B cell (primary cell): ENCODE measurements around the gene WDR33. TPM values are rescaled to one million over a fixed set of nuclear protein-coding genes. Genes with fewer than 3 reads are reported as not detected.

ENCODE experiments used
- ATAC-seq: fragments of 200-7000 bp; cut with Tn5 transposase; one replicate; pipeline ENCODE4 v1.10.0; 2021; ENCODE audit warnings: low read depth, mild to moderate bottlenecking, moderate number of reproducible peaks, moderate library complexity
- CTCF ChIA-PET: fragments of 350-600 bp; sonication (Branson Sonifier 250); formaldehyde crosslinking; loops from one replicate; lab custom pipeline; 2021; ENCODE audit warnings: antibody characterized with exemption, inconsistent platforms; lab: Charles Lee
- POLR2A ChIA-PET: fragments of 350-600 bp; sonication (Branson Sonifier 250); formaldehyde crosslinking; loops from one replicate; lab custom pipeline; 2021; ENCODE audit warnings: antibody characterized with exemption; lab: Charles Lee
- DNase-seq: peaks from one replicate; pipeline ENCODE4 v3.0.0; 2013
- H2AFZ ChIP-seq: 2 replicates; pipeline ENCODE4 v1.6.1; 2012; ENCODE audit warnings: mild to moderate bottlenecking, low read depth, low read length; ENCODE audit not compliant: insufficient read depth, poor library complexity, severe bottlenecking
- H3K27ac ChIP-seq, 2 donors: 1 replicate in 1 of 2; 2 replicates in 1 of 2; pipeline ENCODE4 v1.5.1; 2012 to 2013; ENCODE audit warnings: low read length in 2 of 2, mild to moderate bottlenecking in 2 of 2, moderate library complexity in 1 of 2
- H3K27me3 ChIP-seq, 4 experiments: fragments of 200-600 bp in 1 of 4; sonication (generic) in 1 of 4; replicated peaks in 1 of 4; 1 replicate in 2 of 4; 2 replicates in 2 of 4; pipeline versions ENCODE4 v1.6.1 to v1.7.0; 2013 to 2016; ENCODE audit warnings: low read length in 3 of 4, mild to moderate bottlenecking in 2 of 4, mixed read lengths in 1 of 4, moderate library complexity in 1 of 4; ENCODE audit not compliant: insufficient read depth in 4 of 4, control insufficient read depth in 3 of 4; ENCODE audit errors: control extremely low read depth in 1 of 4
- H3K36me3 ChIP-seq, 2 experiments: replicated peaks in 1 of 2; 1 replicate in 1 of 2; 2 replicates in 1 of 2; pipeline versions ENCODE4 v1.6.1 to v1.7.1; 2013; ENCODE audit warnings: low read length in 1 of 2; ENCODE audit not compliant: insufficient read depth in 2 of 2, control insufficient read depth in 1 of 2; ENCODE audit errors: control extremely low read depth in 1 of 2, extremely low read depth in 1 of 2
- H3K4me1 ChIP-seq, 2 donors: fragments of 200-600 bp in 1 of 2; sonication (generic) in 1 of 2; 1 replicate in 1 of 2; 2 replicates in 1 of 2; pipeline versions ENCODE4 v1.5.1 to v1.6.1; 2013 to 2017; ENCODE audit warnings: low read length in 2 of 2; ENCODE audit not compliant: control insufficient read depth in 2 of 2, insufficient read depth in 2 of 2
- H3K4me2 ChIP-seq: replicated peaks from 2 replicates; pipeline ENCODE3; 2012; ENCODE audit warnings: mild to moderate bottlenecking, low read depth, low read length; ENCODE audit not compliant: poor library complexity, severe bottlenecking
- H3K4me3 ChIP-seq, 5 experiments: fragments of 200-600 bp in 1 of 5; sonication (generic) in 1 of 5; 1 replicate in 3 of 5; 2 replicates in 2 of 5; pipeline versions ENCODE4 v1.5.1 to v1.7.0; 2011 to 2016; ENCODE audit warnings: low read length in 4 of 5, mild to moderate bottlenecking in 4 of 5, low read depth in 2 of 5, control low read depth in 1 of 5, moderate library complexity in 1 of 5; ENCODE audit not compliant: insufficient read depth in 1 of 5; ENCODE audit errors: control extremely low read depth in 1 of 5, extremely low read depth in 1 of 5
- H3K79me2 ChIP-seq: fragments of 200-600 bp; sonication (generic); one replicate; pipeline ENCODE4 v1.6.0; 2016; ENCODE audit warnings: low read length; ENCODE audit not compliant: control insufficient read depth, insufficient read depth
- H3K9ac ChIP-seq: fragments of 200-600 bp; sonication (generic); 2 replicates; pipeline ENCODE4 v1.6.1; 2017; ENCODE audit warnings: mild to moderate bottlenecking, low read length, moderate library complexity
- H3K9me3 ChIP-seq, 3 donors: one replicate each; pipeline versions ENCODE4 v1.6.1 to v1.7.1; 2013; ENCODE audit warnings: low read length in 2 of 3; ENCODE audit not compliant: control insufficient read depth in 2 of 3, insufficient read depth in 1 of 3; ENCODE audit errors: control extremely low read depth in 1 of 3
- H4K20me1 ChIP-seq: 2 replicates; pipeline ENCODE4 v1.6.0; 2012; ENCODE audit warnings: mild to moderate bottlenecking, low read length; ENCODE audit not compliant: insufficient read depth, control insufficient read depth, poor library complexity, severe bottlenecking
- H3K27ac Mint-ChIP-seq: one replicate; pipeline ENCODE4 v1.8.0; 2021; ENCODE audit warnings: mixed read lengths
- H3K27me3 Mint-ChIP-seq: one replicate; pipeline ENCODE4 v1.8.0; 2021; ENCODE audit warnings: mixed read lengths
- H3K4me1 Mint-ChIP-seq: one replicate; pipeline ENCODE4 v1.8.0; 2021; ENCODE audit warnings: mixed read lengths
- H3K4me3 Mint-ChIP-seq: one replicate; pipeline ENCODE4 v1.8.0; 2021; ENCODE audit warnings: mixed read lengths
- H3K9me3 Mint-ChIP-seq: one replicate; pipeline ENCODE4 v1.8.0; 2022; ENCODE audit warnings: mixed read lengths; ENCODE audit not compliant: insufficient read depth
- EZH2 ChIP-seq: IDR thresholded peaks from 2 replicates; pipeline ENCODE4 v1.6.1; 2012; ENCODE audit warnings: borderline replicate concordance, low read depth, mild to moderate bottlenecking, moderate library complexity, low read length; ENCODE audit not compliant: insufficient read depth, poor library complexity, severe bottlenecking
- WGBS: methylation state at CpG from one replicate; pipeline ENCODE4 v1.1.5; 2013; ENCODE audit warnings: missing lambda C conversion rate; ENCODE audit not compliant: insufficient coverage; 5-methylcytosine and 5-hydroxymethylcytosine counted together
- intact Hi-C: fragments of 100-400 bp; cut with micrococcal nuclease; formaldehyde crosslinking; loops from one replicate; pipeline ENCODE4 v1.10.0; 2022
- polyA plus RNA-seq: library from polyadenylated mRNA; depleted of rRNA; stranded (reverse); fragments of >200 nt; gene quantifications from 2 replicates; pipeline ENCODE4 v1.2.3, GENCODE V29; 2012
- total RNA-seq, 2 donors: library from RNA; stranded (reverse); fragments of 120-200 nt in 1 of 2; gene quantifications; 1 replicate in 1 of 2; 2 replicates in 1 of 2; pipeline versions ENCODE4 v1.2.3 to v1.2.4, GENCODE V29; 2013 to 2022
- TF ChIP-seq, protein P1 (sequence below): fragments of 200-600 bp; IDR thresholded peaks from one replicate; pipeline ENCODE4 v1.8.0; 2022; ENCODE audit warnings: antibody characterized with exemption, mild to moderate bottlenecking

Gene WDR33
- total and polyA plus RNA-seq, 2 donors (not counting 1 experiment from before 2014, with no cell fraction given) = 17.2 to 101 TPM

DNA sequence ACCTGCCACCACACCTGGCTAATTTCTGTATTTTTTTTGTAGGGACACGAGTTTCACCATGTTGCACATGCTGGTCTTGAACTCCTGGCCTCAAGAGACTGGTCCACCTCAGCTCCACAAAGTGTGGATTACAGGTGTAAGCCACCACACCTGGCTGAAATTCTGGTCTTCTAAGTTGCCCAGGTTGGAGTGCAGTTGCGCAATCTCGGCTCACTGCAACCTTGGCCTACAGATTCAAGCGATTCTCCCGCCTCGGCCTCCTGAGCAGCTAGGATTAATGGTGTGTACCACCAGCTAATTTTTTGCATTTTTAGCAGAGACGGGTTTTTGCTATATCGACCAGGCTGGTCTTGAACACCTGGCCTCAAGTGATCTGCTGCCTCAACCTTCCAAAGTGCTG is 41.4 kb upstream of the WDR33 start:
- Mint-ChIP-seq H3K27ac (no peak overlapping the region), H3K27me3 (no peaks in the 10 kb centered on the region), H3K4me3 (no peak overlapping the region), H3K9me3 (no peaks in the 10 kb centered on the region), H3K4me1 (peaks cover 33% of the 10 kb centered on the region)
- CTCF ChIA-PET = no interaction called here
- Histone ChIP-seq H3K79me2 (peaks cover 71% of the 10 kb centered on the region), H3K27me3 (no peaks in the 10 kb centered on the region), H3K27ac (no peak overlapping the region), H4K20me1 (peaks cover 66% of the 10 kb centered on the region), H3K4me1 (peaks cover 13 to 19% of the 10 kb centered on the region in 2 donors), H3K36me3 (peaks cover 13 to 35% of the 10 kb centered on the region in 2 experiments), H3K9me3 (no peaks in the 10 kb centered on the region), H2AFZ (no peak overlapping the region), H3K4me2 (no peak overlapping the region), H3K9ac (no peak overlapping the region), H3K4me3 (no peak overlapping the region)
- TF ChIP-seq, protein P1, sequence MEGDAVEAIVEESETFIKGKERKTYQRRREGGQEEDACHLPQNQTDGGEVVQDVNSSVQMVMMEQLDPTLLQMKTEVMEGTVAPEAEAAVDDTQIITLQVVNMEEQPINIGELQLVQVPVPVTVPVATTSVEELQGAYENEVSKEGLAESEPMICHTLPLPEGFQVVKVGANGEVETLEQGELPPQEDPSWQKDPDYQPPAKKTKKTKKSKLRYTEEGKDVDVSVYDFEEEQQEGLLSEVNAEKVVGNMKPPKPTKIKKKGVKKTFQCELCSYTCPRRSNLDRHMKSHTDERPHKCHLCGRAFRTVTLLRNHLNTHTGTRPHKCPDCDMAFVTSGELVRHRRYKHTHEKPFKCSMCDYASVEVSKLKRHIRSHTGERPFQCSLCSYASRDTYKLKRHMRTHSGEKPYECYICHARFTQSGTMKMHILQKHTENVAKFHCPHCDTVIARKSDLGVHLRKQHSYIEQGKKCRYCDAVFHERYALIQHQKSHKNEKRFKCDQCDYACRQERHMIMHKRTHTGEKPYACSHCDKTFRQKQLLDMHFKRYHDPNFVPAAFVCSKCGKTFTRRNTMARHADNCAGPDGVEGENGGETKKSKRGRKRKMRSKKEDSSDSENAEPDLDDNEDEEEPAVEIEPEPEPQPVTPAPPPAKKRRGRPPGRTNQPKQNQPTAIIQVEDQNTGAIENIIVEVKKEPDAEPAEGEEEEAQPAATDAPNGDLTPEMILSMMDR = no peak
- TF ChIP-seq EZH2 = no peak
- intact Hi-C loops = no loop called here
- POLR2A ChIA-PET = no interaction called here
- WGBS = 94% methylated on average over 8 of the region's 8 CpGs
- no peak for ATAC-seq
- DNase-seq = no peak

DNA sequence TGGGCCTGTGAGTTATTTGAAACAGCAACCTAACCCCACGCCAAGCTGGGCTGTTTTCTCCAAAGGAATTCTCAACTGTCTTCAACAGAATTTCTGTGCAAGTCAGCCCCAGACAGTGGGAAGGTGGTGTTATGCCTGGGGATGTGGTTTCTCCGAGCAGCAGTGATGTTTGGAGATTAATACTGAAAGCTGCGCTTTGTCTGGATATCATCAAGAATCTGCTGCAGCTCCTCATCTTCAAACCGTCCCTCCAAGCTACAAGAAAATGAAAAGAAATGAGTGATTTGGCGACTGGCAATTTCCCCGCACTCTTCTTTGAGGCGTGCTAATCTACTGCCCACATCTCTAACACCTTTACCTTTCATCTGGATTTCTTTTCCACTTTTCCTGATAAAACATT is 37.0 kb upstream of the WDR33 start:
- ChIA-PET POLR2A (interaction anchor here (0.7 kb wide), 1 partner anchor 65 kb away, joined by 3 read pairs; no protein-coding TSS in a partner anchor), CTCF (no interaction called here)
- TF ChIP-seq EZH2 = no peak
- TF ChIP-seq, protein P1 = no peak
- H2AFZ ChIP-seq = no peak overlapping the region
- H3K79me2 ChIP-seq = peaks cover 27% of the 10 kb centered on the region
- Mint-ChIP-seq H3K9me3 (no peaks in the 10 kb centered on the region), H3K27me3 (no peaks in the 10 kb centered on the region), H3K4me1 (peaks cover 2% of the 10 kb centered on the region), H3K4me3 (no peak overlapping the region), H3K27ac (no peak overlapping the region)
- H3K27ac ChIP-seq = no peak overlapping the region
- DNase-seq = no peak
- peaks cover 19 to 54% of the 10 kb centered on the region in 2 experiments for H3K36me3 ChIP-seq
- ATAC-seq = no peak
- H3K27me3 ChIP-seq = no peaks in the 10 kb centered on the region
- WGBS = 83% methylated on average over 1 of the region's 7 CpGs
- no peaks in the 10 kb centered on the region for H3K9me3 ChIP-seq
- H3K9ac ChIP-seq = no peak overlapping the region
- no peak overlapping the region for H3K4me3 ChIP-seq
- no peaks in the 10 kb centered on the region for H3K4me1 ChIP-seq
- intact Hi-C loops = no loop called here
- H3K4me2 ChIP-seq = no peak overlapping the region
- peaks cover 28% of the 10 kb centered on the region for H4K20me1 ChIP-seq
